SK-N-SH (cell line): Measurements from ENCODE around the gene CD163L1. TPM values are rescaled to one million over a fixed set of nuclear protein-coding genes. Genes with fewer than 3 reads are reported as not detected.

Experiments
- CTCF ChIA-PET: fragments of 300-600, 350-600 bp; formaldehyde crosslinking; extraction: SDS; loops from one replicate; lab custom pipeline; 2021; lab: Yijun Ruan, JAX
- POLR2A ChIA-PET: fragments of 350-600 bp; sonication (Branson Sonifier 250); formaldehyde crosslinking; extraction: SDS; loops from one replicate; lab custom pipeline; 2020; ENCODE audit warnings: antibody characterized with exemption, inconsistent platforms; lab: Yijun Ruan, JAX
- DNase-seq: peaks from one replicate; pipeline ENCODE4 v3.0.0; 2012
- H2AFZ ChIP-seq: fragments of 200-600 bp; sonication (generic); 2 replicates; pipeline ENCODE4 v1.8.1; 2016; ENCODE audit warnings: antibody characterized with exemption, mild to moderate bottlenecking, low read depth
- H3F3A ChIP-seq: fragments of 200-600 bp; sonication (generic); replicated peaks from 2 replicates; pipeline ENCODE3; 2016; ENCODE audit warnings: antibody characterized with exemption, mild to moderate bottlenecking; ENCODE audit not compliant: insufficient read depth
- H3K27ac ChIP-seq, 2 experiments: fragments of 200-500 bp in 1 of 2; fragments of 200-600 bp in 1 of 2; sonication (Bioruptor generic) in 1 of 2; sonication (generic), shearing (Covaris generic) in 1 of 2; 2 replicates each; pipeline versions ENCODE4 v1.5.1 to v1.6.1; 2014 to 2016; ENCODE audit warnings: low read depth in 2 of 2, inconsistent platforms in 1 of 2, low read length in 1 of 2, mild to moderate bottlenecking in 1 of 2, mixed read lengths in 1 of 2
- H3K27me3 ChIP-seq: fragments of 200-600 bp; sonication (generic), shearing (Covaris generic); 2 replicates; pipeline ENCODE4 v1.6.1; 2016; ENCODE audit warnings: mixed run types; ENCODE audit not compliant: insufficient read depth
- H3K36me3 ChIP-seq, 2 experiments: fragments of 200-500 bp in 1 of 2; fragments of 200-600 bp in 1 of 2; sonication (Bioruptor generic) in 1 of 2; sonication (generic) in 1 of 2; replicated peaks in 1 of 2; 2 replicates each; pipeline versions ENCODE3 to v1.5.1; 2014 to 2016; ENCODE audit warnings: low read length in 1 of 2, mild to moderate bottlenecking in 1 of 2; ENCODE audit not compliant: insufficient read depth in 2 of 2, control insufficient read depth in 1 of 2
- H3K4me1 ChIP-seq, 2 experiments: fragments of 200-500 bp in 1 of 2; fragments of 200-600 bp in 1 of 2; sonication (Bioruptor generic) in 1 of 2; sonication (generic), shearing (Covaris generic) in 1 of 2; 2 replicates each; pipeline versions ENCODE4 v1.5.1 to v1.6.1; 2014 to 2016; ENCODE audit warnings: low read depth in 1 of 2, low read length in 1 of 2, mixed run types in 1 of 2; ENCODE audit not compliant: insufficient read depth in 2 of 2, control insufficient read depth in 1 of 2
- H3K4me2 ChIP-seq: fragments of 200-600 bp; sonication (generic), shearing (Covaris generic); 2 replicates; pipeline ENCODE4 v1.6.1; 2017; ENCODE audit warnings: mixed run types
- H3K4me3 ChIP-seq, 2 experiments: fragments of 200-500 bp in 1 of 2; fragments of 200-600 bp in 1 of 2; sonication (Bioruptor generic) in 1 of 2; sonication (generic), shearing (Covaris generic) in 1 of 2; 2 replicates each; pipeline versions ENCODE4 v1.5.1 to v1.8.1; 2014 to 2016; ENCODE audit warnings: low read depth in 2 of 2, inconsistent platforms in 1 of 2, low read length in 1 of 2, mild to moderate bottlenecking in 1 of 2, mixed read lengths in 1 of 2, moderate library complexity in 1 of 2
- H3K79me2 ChIP-seq: fragments of 200-600 bp; sonication (generic); 2 replicates; pipeline ENCODE4 v1.8.1; 2017; ENCODE audit warnings: mild to moderate bottlenecking; ENCODE audit not compliant: insufficient read depth
- H3K9ac ChIP-seq: fragments of 200-600 bp; sonication (generic); 2 replicates; pipeline ENCODE4 v1.6.1; 2017; ENCODE audit warnings: mixed run types
- H3K9me2 ChIP-seq: fragments of 200-600 bp; sonication (generic); 2 replicates; pipeline ENCODE4 v1.6.1; 2017; ENCODE audit warnings: mixed run types
- H3K9me3 ChIP-seq: fragments of 200-600 bp; sonication (generic); 2 replicates; pipeline ENCODE4 v1.6.1; 2017; ENCODE audit warnings: mixed run types, mild to moderate bottlenecking, moderate library complexity
- H4K20me1 ChIP-seq: fragments of 200-600 bp; sonication (generic); 2 replicates; pipeline ENCODE4 v1.6.1; 2017; ENCODE audit warnings: mild to moderate bottlenecking, mixed run types; ENCODE audit not compliant: insufficient read depth
- EZH2phosphoT487 ChIP-seq: fragments of 200-600 bp; sonication (generic); IDR thresholded peaks from 2 replicates; pipeline ENCODE4 v1.6.1; 2017; ENCODE audit warnings: low read depth, mixed run types, mild to moderate bottlenecking, antibody characterized with exemption, moderate library complexity, borderline replicate concordance
- IRF3 ChIP-seq: fragments of 150-350 bp; IDR thresholded peaks from 2 replicates; pipeline ENCODE4 v1.6.1; 2016; ENCODE audit warnings: mild to moderate bottlenecking, low read depth, low read length
- JUND ChIP-seq: IDR thresholded peaks from 2 replicates; pipeline ENCODE4 v1.4.0; 2012
- MEF2A ChIP-seq: IDR thresholded peaks from 2 replicates; pipeline ENCODE4 v1.4.0; 2012; ENCODE audit warnings: low read depth, borderline replicate concordance
- PBX3 ChIP-seq: IDR thresholded peaks from 2 replicates; pipeline ENCODE4; 2012
- RAD21 ChIP-seq: IDR thresholded peaks from 2 replicates; pipeline ENCODE4 v1.6.1; 2012; ENCODE audit warnings: mild to moderate bottlenecking, low read length
- WGBS: methylation state at CpG from one replicate; pipeline ENCODE4 v1.1.6; 2017; ENCODE audit warnings: low lambda C conversion rate; 5-methylcytosine and 5-hydroxymethylcytosine counted together
- polyA plus RNA-seq, 3 experiments: library from polyadenylated mRNA; depleted of rRNA; stranded (reverse); fragments of >200 nt; gene quantifications; 2 replicates each; pipeline ENCODE4 v1.2.3, GENCODE V29; 2012
- TF ChIP-seq, protein P1 (sequence below): IDR thresholded peaks from 2 replicates; pipeline ENCODE4 v1.4.0; 2012; ENCODE audit warnings: low read depth

Gene CD163L1
- polyA plus RNA-seq, 1 of the 3 experiments (the other 2 are of a cell fraction) = 0.25 TPM

- ChIA-PET CTCF (no interaction called here), POLR2A (no interaction called here)
- TF ChIP-seq EZH2phosphoT487 (no peak), IRF3 (no peak), JUND (no peak), MEF2A (no peak)
- Histone ChIP-seq H3K9me3 (no peaks in the 10 kb centered on the region), H3K4me1 (no peaks in the 10 kb centered on the region), H3F3A (no peaks in the 10 kb centered on the region), H3K4me2 (no peak overlapping the region), H2AFZ (no peak overlapping the region), H3K27ac (no peak overlapping the region), H3K79me2 (no peaks in the 10 kb centered on the region), H3K27me3 (no peaks in the 10 kb centered on the region), H3K4me3 (no peak overlapping the region), H3K9ac (no peak overlapping the region), H3K9me2 (no peaks in the 10 kb centered on the region), H3K36me3 (no peaks in the 10 kb centered on the region), H4K20me1 (no peaks in the 10 kb centered on the region)
- no peak for DNase-seq
- 69% methylated on average over 6 of the region's 6 CpGs for WGBS
Observed at GRCh38 chr12:7346551-7347225, 97.3 kb downstream of the CD163L1 start.

GRCh38 chr12:7344833-7345606 lies 98.9 kb downstream of the CD163L1 start:
- Histone ChIP-seq H3K4me2 (no peak overlapping the region), H3K27me3 (no peaks in the 10 kb centered on the region), H3F3A (no peaks in the 10 kb centered on the region), H3K9ac (no peak overlapping the region), H3K36me3 (no peaks in the 10 kb centered on the region), H3K9me3 (no peaks in the 10 kb centered on the region), H3K27ac (no peak overlapping the region), H3K4me1 (no peaks in the 10 kb centered on the region), H3K9me2 (no peaks in the 10 kb centered on the region), H3K4me3 (no peak overlapping the region), H3K79me2 (no peaks in the 10 kb centered on the region), H2AFZ (no peak overlapping the region), H4K20me1 (no peaks in the 10 kb centered on the region)
- DNase-seq = no peak
- ChIA-PET POLR2A (no interaction called here), CTCF (no interaction called here)
- no peak for TF ChIP-seq RAD21
- no peak for TF ChIP-seq PBX3
- TF ChIP-seq, protein P1, sequence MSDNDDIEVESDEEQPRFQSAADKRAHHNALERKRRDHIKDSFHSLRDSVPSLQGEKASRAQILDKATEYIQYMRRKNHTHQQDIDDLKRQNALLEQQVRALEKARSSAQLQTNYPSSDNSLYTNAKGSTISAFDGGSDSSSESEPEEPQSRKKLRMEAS = no peak
- TF ChIP-seq IRF3 = no peak
